Right lobe of liver (tissue), 6 donors: ENCODE measurements around the gene USP30. TPM values are rescaled to one million over a fixed set of nuclear protein-coding genes. Genes with fewer than 3 reads are reported as not detected.

Source experiments
- ATAC-seq, 4 donors: fragments of 200-7000 bp; cut with Tn5 transposase; one replicate each; pipeline ENCODE4 v1.9.1; 2020; ENCODE audit warnings: mild to moderate bottlenecking in 4 of 4, moderate library complexity in 4 of 4
- DNase-seq, 3 donors: peaks; one replicate each; pipeline ENCODE4 v3.0.0-alpha.2; 2020
- H3K27ac ChIP-seq, 3 donors: fragments of 200-600 bp; one replicate each; pipeline ENCODE4 v1.8.0; 2022
- H3K27me3 ChIP-seq, 2 donors: fragments of 200-600 bp; one replicate each; pipeline ENCODE4 v1.8.0; 2022
- H3K36me3 ChIP-seq, 4 donors: fragments of 200-600 bp; sonication (generic) in 1 of 4; one replicate each; pipeline versions ENCODE4 v1.5.1 to v1.8.0; 2017 to 2022; ENCODE audit warnings: control low read depth in 1 of 4
- H3K4me1 ChIP-seq, 4 donors: fragments of 200-600 bp; sonication (generic) in 1 of 4; one replicate each; pipeline versions ENCODE4 v1.5.1 to v1.8.0; 2017 to 2022; ENCODE audit warnings: control low read depth in 1 of 4
- H3K4me3 ChIP-seq, 3 donors: fragments of 200-600 bp; one replicate each; pipeline ENCODE4 v1.8.0; 2022
- H3K9me3 ChIP-seq, 4 donors: fragments of 200-600 bp; sonication (generic) in 1 of 4; one replicate each; pipeline versions ENCODE4 v1.5.1 to v1.8.0; 2017 to 2022; ENCODE audit warnings: control low read depth in 1 of 4
- POLR2A ChIP-seq: fragments of 450-650 bp; IDR thresholded peaks from one replicate; pipeline ENCODE4 v1.6.1; 2017; ENCODE audit warnings: antibody characterized with exemption, mild to moderate bottlenecking
- WGBS: methylation state at CpG from one replicate; pipeline ENCODE4 v1.1.6; 2018; ENCODE audit warnings: low coverage, low lambda C conversion rate; ENCODE audit not compliant: insufficient coverage; ENCODE audit errors: missing lambda C conversion rate; 5-methylcytosine and 5-hydroxymethylcytosine counted together
- intact Hi-C, 2 donors: fragments of 100-400 bp; cut with DNase I; formaldehyde crosslinking; loops; one replicate each; pipeline versions ENCODE4 v1.11.2 to v1.14.1; 2022
- total RNA-seq, 6 experiments: library from RNA; depleted of rRNA in 2 of 6; stranded (reverse); fragments of >200 nt in 2 of 6; fragmentation: NEBNext Ultra II Directional in 3 of 6; extraction: Animal tissue kit (Norgen Biotek cat#: 25700) in 3 of 6; gene quantifications; one replicate each; pipeline versions ENCODE4 v1.1.0 to v1.2.4, GENCODE V29; 2016 to 2023
- TF ChIP-seq, protein P1 (sequence below), 4 donors: fragments of 200-600 bp in 3 of 4; fragments of 450-650 bp in 1 of 4; IDR thresholded peaks; one replicate each; pipeline versions ENCODE4 v1.5.1 to v1.8.0; 2016 to 2022; ENCODE audit warnings: antibody characterized with exemption in 4 of 4, mild to moderate bottlenecking in 2 of 4
- donor health status: DM: no; HTN: yes; CAD: no.
- donor health status: DM: no; HTN: no; CAD: no.
- donor health status: DM: no; HTN: no; CAD: no.
- donor health status: DM: no; HTN: yes; CAD: no.
- donor health status: DM: no; HTN: yes; CAD: no.

Gene USP30
- total RNA-seq, 6 experiments from 2014 or later: 6.4 to 17.6 (median 11.0) TPM

DNA sequence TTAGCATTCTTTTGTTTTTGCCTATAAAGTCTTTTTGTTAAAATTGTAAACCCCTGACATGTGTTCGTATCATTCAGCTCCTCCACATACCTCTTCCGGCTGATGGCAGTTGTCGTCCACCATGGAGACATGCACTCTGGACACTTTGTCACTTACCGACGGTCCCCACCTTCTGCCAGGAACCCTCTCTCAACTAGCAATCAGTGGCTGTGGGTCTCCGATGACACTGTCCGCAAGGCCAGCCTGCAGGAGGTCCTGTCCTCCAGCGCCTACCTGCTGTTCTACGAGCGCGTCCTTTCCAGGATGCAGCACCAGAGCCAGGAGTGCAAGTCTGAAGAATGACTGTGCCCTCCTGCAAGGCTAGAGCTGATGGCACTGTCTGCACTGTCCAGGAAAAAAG, 33.2 kb downstream of the USP30 start:
- peak overlapping the region in 1 of 3 donors; percentile 35 for H3K4me3 ChIP-seq
- TF ChIP-seq, protein P1, sequence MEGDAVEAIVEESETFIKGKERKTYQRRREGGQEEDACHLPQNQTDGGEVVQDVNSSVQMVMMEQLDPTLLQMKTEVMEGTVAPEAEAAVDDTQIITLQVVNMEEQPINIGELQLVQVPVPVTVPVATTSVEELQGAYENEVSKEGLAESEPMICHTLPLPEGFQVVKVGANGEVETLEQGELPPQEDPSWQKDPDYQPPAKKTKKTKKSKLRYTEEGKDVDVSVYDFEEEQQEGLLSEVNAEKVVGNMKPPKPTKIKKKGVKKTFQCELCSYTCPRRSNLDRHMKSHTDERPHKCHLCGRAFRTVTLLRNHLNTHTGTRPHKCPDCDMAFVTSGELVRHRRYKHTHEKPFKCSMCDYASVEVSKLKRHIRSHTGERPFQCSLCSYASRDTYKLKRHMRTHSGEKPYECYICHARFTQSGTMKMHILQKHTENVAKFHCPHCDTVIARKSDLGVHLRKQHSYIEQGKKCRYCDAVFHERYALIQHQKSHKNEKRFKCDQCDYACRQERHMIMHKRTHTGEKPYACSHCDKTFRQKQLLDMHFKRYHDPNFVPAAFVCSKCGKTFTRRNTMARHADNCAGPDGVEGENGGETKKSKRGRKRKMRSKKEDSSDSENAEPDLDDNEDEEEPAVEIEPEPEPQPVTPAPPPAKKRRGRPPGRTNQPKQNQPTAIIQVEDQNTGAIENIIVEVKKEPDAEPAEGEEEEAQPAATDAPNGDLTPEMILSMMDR (IDR thresholded peaks at IDR 0.05): no peak
- TF ChIP-seq POLR2A: no peak
- intact Hi-C loops: no loop called here
- no peaks in the 10 kb centered on the region for H3K9me3 ChIP-seq
- peak overlapping the region in 2 of 3 donors; percentile 69 to 74 for H3K27ac ChIP-seq
- peaks cover 0 to 54% (median 18%) of the 10 kb centered on the region in 4 donors for H3K4me1 ChIP-seq
- H3K36me3 ChIP-seq: peaks cover 0 to 33% (median 17%) of the 10 kb centered on the region in 4 donors
- ATAC-seq (peak in 3 of 4 donors; percentile 25 to 59 (median 50)), DNase-seq (peak in 1 of 3 donors; percentile 75)
- H3K27me3 ChIP-seq: no peaks in the 10 kb centered on the region
- 60% methylated on average over 6 of the region's 11 CpGs for WGBS

DNA sequence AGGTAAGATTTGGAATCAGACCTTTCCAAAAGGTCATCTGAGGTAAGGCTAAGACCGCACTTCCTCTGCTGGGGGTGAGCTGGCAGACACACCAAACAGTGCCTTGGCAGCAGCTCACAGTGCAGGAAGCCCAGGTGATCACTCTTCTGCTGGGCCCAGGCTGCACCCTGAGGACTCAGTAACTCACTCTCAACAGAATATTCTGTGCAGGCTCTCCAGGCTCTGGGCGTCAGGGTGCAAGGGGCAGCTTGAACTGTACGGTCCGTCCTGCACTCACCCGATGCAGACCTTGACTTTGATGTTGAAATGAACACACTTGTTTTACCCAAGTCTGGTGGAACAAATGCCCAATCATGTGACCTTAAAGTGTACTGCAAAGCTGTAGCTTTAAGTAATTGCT, 34.9 kb downstream of the USP30 start:
- Histone ChIP-seq H3K9me3 (no peaks in the 10 kb centered on the region), H3K27me3 (no peaks in the 10 kb centered on the region), H3K4me1 (peaks cover 0 to 65% (median 18%) of the 10 kb centered on the region in 4 donors), H3K4me3 (no peak overlapping the region), H3K27ac (peak overlapping the region in 2 of 3 donors; percentile 69 to 74), H3K36me3 (peaks cover 0 to 26% (median 12%) of the 10 kb centered on the region in 4 donors)
- 27% methylated on average over 5 of the region's 5 CpGs for WGBS
- peak; percentile 35 for TF ChIP-seq POLR2A
- TF ChIP-seq, protein P1 (IDR thresholded peaks at IDR 0.05): no peak
- DNase-seq: peak; percentile 57 to 94 (median 93)
- intact Hi-C loops: no loop called here
- ATAC-seq: peak; percentile 70 to 93 (median 88)

DNA sequence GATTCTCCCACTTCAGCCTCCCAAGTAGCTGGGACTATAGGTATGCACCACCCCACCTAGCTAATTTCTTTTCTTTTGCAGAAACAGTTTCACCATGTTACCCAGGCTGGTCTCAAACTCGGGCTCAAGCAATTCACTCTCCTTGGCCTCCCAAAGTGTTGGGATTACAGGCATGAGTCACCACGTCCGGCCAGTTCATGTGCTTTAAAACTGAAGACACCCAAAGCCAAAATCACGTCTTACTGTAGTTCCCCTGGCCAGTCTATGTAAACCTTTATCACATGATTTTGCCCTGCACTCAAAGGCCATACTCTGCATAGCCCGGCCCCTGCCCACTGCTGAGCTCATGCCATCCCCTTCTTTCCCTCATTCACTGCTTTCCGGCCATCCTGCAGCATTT, 36.4 kb downstream of the USP30 start:
- H3K27ac ChIP-seq: peak overlapping the region in 2 of 3 donors; percentile 13 to 74
- WGBS: 68% methylated on average over 5 of the region's 6 CpGs
- peaks cover 0 to 17% (median 9%) of the 10 kb centered on the region in 4 donors for H3K36me3 ChIP-seq
- H3K27me3 ChIP-seq: no peaks in the 10 kb centered on the region
- no peak overlapping the region for H3K4me3 ChIP-seq
- no peak for DNase-seq
- intact Hi-C loops: no loop called here
- ATAC-seq: no peak
- no peaks in the 10 kb centered on the region for H3K9me3 ChIP-seq
- no peak for TF ChIP-seq POLR2A
- TF ChIP-seq, protein P1 (IDR thresholded peaks at IDR 0.05): no peak
- peaks cover 0 to 73% (median 17%) of the 10 kb centered on the region in 4 donors for H3K4me1 ChIP-seq

DNA sequence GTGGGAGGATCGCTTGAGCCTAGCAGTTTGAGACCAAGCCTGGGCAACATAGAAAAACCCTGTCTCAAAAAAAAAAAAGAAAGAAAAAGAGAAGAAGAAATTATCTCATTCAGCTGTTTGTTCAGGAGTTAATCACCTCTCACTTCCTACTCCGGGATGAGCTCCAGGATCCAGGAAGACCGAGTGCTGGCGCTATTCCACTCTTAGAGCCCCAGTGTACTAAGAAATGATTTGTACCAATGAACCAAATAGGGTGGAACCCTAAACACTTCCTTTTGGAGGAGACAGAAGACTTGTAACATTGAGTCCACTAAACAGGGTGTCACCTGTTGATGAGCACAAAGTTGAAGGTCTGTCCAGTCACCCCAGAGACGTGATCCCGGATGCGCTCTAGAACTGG, 37.3 kb downstream of the USP30 start:
- intact Hi-C loops: loop anchor here in 1 of 2 donors (5.0 kb wide), 1 partner anchor 37 kb away; the partner anchor contains the start of gene USP30
- peak overlapping the region in 1 of 3 donors; percentile 74 for H3K27ac ChIP-seq
- no peaks in the 10 kb centered on the region for H3K27me3 ChIP-seq
- WGBS: 74% methylated on average over 4 of the region's 7 CpGs
- no peak for TF ChIP-seq POLR2A
- TF ChIP-seq, protein P1 (IDR thresholded peaks at IDR 0.05): no peak
- H3K4me3 ChIP-seq: no peak overlapping the region
- peaks cover 0 to 66% (median 15%) of the 10 kb centered on the region in 4 donors for H3K4me1 ChIP-seq
- peaks cover 0 to 17% (median 9%) of the 10 kb centered on the region in 4 donors for H3K36me3 ChIP-seq
- ATAC-seq (no peak), DNase-seq (no peak)
- H3K9me3 ChIP-seq: no peaks in the 10 kb centered on the region
